Stomach (tissue), 9 donors: Measurements from ENCODE around the gene PIEZO1. TPM values are rescaled to one million over a fixed set of nuclear protein-coding genes. Genes with fewer than 3 reads are reported as not detected.

ENCODE experiments used
- DNase-seq, 2 donors: peaks; one replicate each; pipeline versions ENCODE4 v3.0.0 to v3.0.0-alpha.2; 2013 to 2019
- H3K27ac ChIP-seq, 5 donors: fragments of 200-600 bp in 4 of 5; sonication (generic) in 4 of 5; one replicate each; pipeline ENCODE4 v1.5.1; 2013 to 2019; ENCODE audit warnings: mild to moderate bottlenecking in 1 of 5, moderate library complexity in 1 of 5
- H3K27me3 ChIP-seq, 3 donors: fragments of 200-600 bp; sonication (generic); one replicate each; pipeline ENCODE4 v1.5.1; 2017 to 2019; ENCODE audit warnings: mixed run types in 1 of 3
- H3K36me3 ChIP-seq, 4 donors: fragments of 200-600 bp; sonication (generic); 1 replicate in 3 of 4; 2 replicates in 1 of 4; pipeline ENCODE4 v1.5.1; 2016 to 2019
- H3K4me1 ChIP-seq, 4 donors: fragments of 200-600 bp; sonication (generic); one replicate each; pipeline ENCODE4 v1.5.1; 2016 to 2019
- H3K4me3 ChIP-seq, 4 donors: fragments of 200-600 bp; sonication (generic) in 3 of 4; one replicate each; pipeline ENCODE4 v1.5.1; 2016 to 2019; ENCODE audit warnings: mild to moderate bottlenecking in 1 of 4
- H3K9me3 ChIP-seq, 4 donors: fragments of 200-600 bp; sonication (generic); one replicate each; pipeline ENCODE4 v1.5.1; 2016 to 2019
- CTCF ChIP-seq, 7 experiments: fragments of 450-650 bp in 4 of 7; fragments of 200-600 bp in 3 of 7; sonication (generic) in 3 of 7; IDR thresholded peaks; one replicate each; pipeline ENCODE4 v1.5.1; 2016 to 2019; ENCODE audit warnings: antibody characterized with exemption in 7 of 7, control low read depth in 2 of 7, mild to moderate bottlenecking in 1 of 7
- EP300 ChIP-seq: sonication (generic); formaldehyde crosslinking; IDR thresholded peaks from one replicate; pipeline ENCODE4 v1.6.1; 2017; ENCODE audit warnings: antibody characterized with exemption
- POLR2A ChIP-seq, 4 donors: fragments of 450-650 bp; IDR thresholded peaks; one replicate each; pipeline ENCODE4 v1.6.1; 2016; ENCODE audit warnings: antibody characterized with exemption in 4 of 4, control low read depth in 2 of 4, mild to moderate bottlenecking in 1 of 4, moderate library complexity in 1 of 4
- POLR2AphosphoS5 ChIP-seq, 3 donors: sonication (generic); formaldehyde crosslinking; IDR thresholded peaks; one replicate each; pipeline ENCODE4 v1.6.1; 2016; ENCODE audit warnings: antibody characterized with exemption in 3 of 3
- WGBS, 5 donors: extraction: QIAGEN DNeasy Blood & Tissue Kit in 3 of 5; methylation state at CpG; one replicate each; pipeline versions ENCODE4 v1.1.5 to v1.1.7; 2013 to 2018; 5-methylcytosine and 5-hydroxymethylcytosine counted together
- intact Hi-C: fragments of 100-400 bp; cut with DNase I; formaldehyde crosslinking; loops from one replicate; pipeline ENCODE4 v1.15.1; 2023; ENCODE audit warnings: low total_unique reads
- polyA plus RNA-seq, 3 donors: library from polyadenylated mRNA; stranded (reverse); fragments of 200-250 nt; gene quantifications; one replicate each; pipeline ENCODE4 v1.2.3, GENCODE V29; 2013
- total RNA-seq, 5 donors: library from RNA; depleted of rRNA; stranded (reverse); fragments of >200 nt; gene quantifications; one replicate each; pipeline versions ENCODE4 v1.1.0 to v1.2.3, GENCODE V29; 2014 to 2016
- donor health status: healthy with polysubstance abuse.
- donor health status: Bipolar disorder and iron deficiency.
- donor health status: healthy.

Gene PIEZO1
- total and polyA plus RNA-seq, 8 donors = 43.7 to 171 (median 115) TPM

- no peak for TF ChIP-seq POLR2A (IDR thresholded peaks at IDR 0.05)
- Histone ChIP-seq H3K9me3 (no peaks in the 10 kb centered on the region), H3K4me1 (peaks cover 11 to 26% (median 23%) of the 10 kb centered on the region in 4 donors), H3K27ac (no peak overlapping the region), H3K4me3 (no peak overlapping the region), H3K27me3 (no peaks in the 10 kb centered on the region), H3K36me3 (peaks cover 35 to 79% (median 71%) of the 10 kb centered on the region in 4 donors)
- intact Hi-C loops = loop anchor here (10.0 kb wide), 2 partner anchors 435 to 475 kb away; partner anchors contain the start of genes CDH15 and ZNF778
- DNase-seq = no peak
- 84 to 88% (median 86%) methylated on average over 19 to 22 of the region's 22 CpGs for WGBS, 5 donors
Observed at GRCh38 chr16:88739139-88739976, 45.7 kb downstream of the PIEZO1 start.

GRCh38 chr16:88738151-88739084, 46.6 kb downstream of the PIEZO1 start:
- 86 to 91% (median 91%) methylated on average over 31 to 41 of the region's 41 CpGs for WGBS, 5 donors
- TF ChIP-seq CTCF (IDR thresholded peaks at IDR 0.05) (no peak), POLR2A (IDR thresholded peaks at IDR 0.05) (no peak)
- intact Hi-C loops = loop anchor here (10.0 kb wide), 2 partner anchors 436 to 476 kb away; partner anchors contain the start of genes CDH15 and ZNF778
- H3K36me3 ChIP-seq = peaks cover 44 to 88% (median 80%) of the 10 kb centered on the region in 4 donors
- no peak overlapping the region for H3K4me3 ChIP-seq
- no peaks in the 10 kb centered on the region for H3K9me3 ChIP-seq
- H3K27ac ChIP-seq = peak overlapping the region in 1 of 5 donors; percentile 25
- DNase-seq = no peak
- H3K27me3 ChIP-seq = no peaks in the 10 kb centered on the region
- peaks cover 1 to 16% (median 13%) of the 10 kb centered on the region in 4 donors for H3K4me1 ChIP-seq

- WGBS, 5 donors = 38 to 66% (median 43%) methylated on average over 25 to 54 of the region's 54 CpGs
- Histone ChIP-seq H3K9me3 (no peaks in the 10 kb centered on the region), H3K4me1 (peaks cover 0 to 11% (median 9%) of the 10 kb centered on the region in 4 donors), H3K36me3 (peaks cover 53 to 92% (median 86%) of the 10 kb centered on the region in 4 donors), H3K27ac (peak overlapping the region in 2 of 5 donors; percentile 25 to 38), H3K27me3 (no peaks in the 10 kb centered on the region), H3K4me3 (no peak overlapping the region)
- DNase-seq = peak; percentile 80 to 93
- peak in 2 of 3 donors; percentile 38 to 87 for TF ChIP-seq POLR2AphosphoS5 (IDR thresholded peaks at IDR 0.05)
- TF ChIP-seq EP300 = no peak
- TF ChIP-seq CTCF (IDR thresholded peaks at IDR 0.05) = peak in 6 of 7 experiments; percentile 93 to 99 (median 98)
- intact Hi-C loops = loop anchor here (10.0 kb wide), 2 partner anchors 437 to 477 kb away; partner anchors contain the start of genes CDH15 and ZNF778
Observed at GRCh38 chr16:88737298-88738150, 47.5 kb downstream of the PIEZO1 start.

- H3K4me1 ChIP-seq = peaks cover 0 to 11% (median 9%) of the 10 kb centered on the region in 4 donors
- no peaks in the 10 kb centered on the region for H3K9me3 ChIP-seq
- H3K4me3 ChIP-seq = no peak overlapping the region
- H3K27me3 ChIP-seq = no peaks in the 10 kb centered on the region
- peaks cover 60 to 94% (median 88%) of the 10 kb centered on the region in 4 donors for H3K36me3 ChIP-seq
- no peak overlapping the region for H3K27ac ChIP-seq
- intact Hi-C loops = loop anchor here (10.0 kb wide), 2 partner anchors 438 to 478 kb away; partner anchors contain the start of genes CDH15 and ZNF778
- 90 to 97% (median 94%) methylated on average over 16 to 21 of the region's 21 CpGs for WGBS, 5 donors
- no peak for TF ChIP-seq POLR2AphosphoS5 (IDR thresholded peaks at IDR 0.05)
- no peak for TF ChIP-seq EP300
- TF ChIP-seq CTCF (IDR thresholded peaks at IDR 0.05) = no peak
- no peak for TF ChIP-seq POLR2A (IDR thresholded peaks at IDR 0.05)
- no peak for DNase-seq
Observed at GRCh38 chr16:88736496-88736895, 48.5 kb downstream of the PIEZO1 start.
